ENCODE data around the gene SCRG1.

Gene SCRG1

GRCh38 chr4:173414456-173414855 is 15.5 kb upstream of the SCRG1 start (continued):
- TF ChIP-seq ARNTL (CRISPR knock-in tag; IDR thresholded peaks at IDR 0.05; ENCODE audit: borderline replicate concordance, low read depth) (no peak), ZFP3 (CRISPR knock-in tag; IDR thresholded peaks at IDR 0.05) (no peak), BACH2 (CRISPR knock-in tag; IDR thresholded peaks at IDR 0.05; ENCODE audit: borderline replicate concordance) (no peak)

DNA sequence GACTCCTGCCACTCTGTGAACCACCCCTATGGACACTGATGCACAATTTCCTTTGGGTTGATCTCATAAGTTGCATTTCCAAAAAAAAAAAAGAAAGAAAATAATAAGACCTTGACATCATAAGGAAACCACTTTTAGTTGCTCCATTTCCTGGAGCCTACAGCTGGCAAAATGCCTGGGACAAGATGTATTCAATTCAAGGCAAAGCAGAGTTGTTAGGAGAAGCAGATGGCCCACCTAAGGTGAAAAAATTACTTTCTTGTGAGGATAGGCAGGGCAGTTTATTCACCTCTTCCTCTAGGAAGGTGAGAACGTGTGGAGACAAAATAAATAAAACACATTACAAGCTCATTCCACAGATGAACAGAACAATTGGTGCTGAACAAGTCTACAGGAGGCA is 14.1 kb upstream of the SCRG1 start:
- ATAC-seq: no peak
- TF ChIP-seq GLIS3 (CRISPR knock-in tag; IDR thresholded peaks at IDR 0.05): no peak
- TF ChIP-seq PPARA (CRISPR knock-in tag; IDR thresholded peaks at IDR 0.05; ENCODE audit: borderline replicate concordance): no peak
- no peak for TF ChIP-seq ESRRG (CRISPR knock-in tag; IDR thresholded peaks at IDR 0.05)
- no peak for TF ChIP-seq TCF4 (CRISPR knock-in tag; IDR thresholded peaks at IDR 0.05; ENCODE audit: borderline replicate concordance)
- no peak for TF ChIP-seq ZNF565 (CRISPR knock-in tag; conservative IDR thresholded peaks at IDR 0.05; ENCODE audit: low read depth)
- no peak for TF ChIP-seq OSR1 (CRISPR knock-in tag; IDR thresholded peaks at IDR 0.05)
- TF ChIP-seq CREB5 (CRISPR knock-in tag; IDR thresholded peaks at IDR 0.05; ENCODE audit: low read depth): no peak
- TF ChIP-seq, protein P1, sequence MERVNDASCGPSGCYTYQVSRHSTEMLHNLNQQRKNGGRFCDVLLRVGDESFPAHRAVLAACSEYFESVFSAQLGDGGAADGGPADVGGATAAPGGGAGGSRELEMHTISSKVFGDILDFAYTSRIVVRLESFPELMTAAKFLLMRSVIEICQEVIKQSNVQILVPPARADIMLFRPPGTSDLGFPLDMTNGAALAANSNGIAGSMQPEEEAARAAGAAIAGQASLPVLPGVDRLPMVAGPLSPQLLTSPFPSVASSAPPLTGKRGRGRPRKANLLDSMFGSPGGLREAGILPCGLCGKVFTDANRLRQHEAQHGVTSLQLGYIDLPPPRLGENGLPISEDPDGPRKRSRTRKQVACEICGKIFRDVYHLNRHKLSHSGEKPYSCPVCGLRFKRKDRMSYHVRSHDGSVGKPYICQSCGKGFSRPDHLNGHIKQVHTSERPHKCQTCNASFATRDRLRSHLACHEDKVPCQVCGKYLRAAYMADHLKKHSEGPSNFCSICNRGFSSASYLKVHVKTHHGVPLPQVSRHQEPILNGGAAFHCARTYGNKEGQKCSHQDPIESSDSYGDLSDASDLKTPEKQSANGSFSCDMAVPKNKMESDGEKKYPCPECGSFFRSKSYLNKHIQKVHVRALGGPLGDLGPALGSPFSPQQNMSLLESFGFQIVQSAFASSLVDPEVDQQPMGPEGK (CRISPR knock-in tag; IDR thresholded peaks at IDR 0.05; ENCODE audit: borderline replicate concordance): no peak
- no peak for TF ChIP-seq TSHZ2 (CRISPR knock-in tag; IDR thresholded peaks at IDR 0.05)
- TF ChIP-seq ISL1 (CRISPR knock-in tag; IDR thresholded peaks at IDR 0.05): no peak
- TF ChIP-seq CSDC2 (CRISPR knock-in tag; IDR thresholded peaks at IDR 0.05): no peak
- TF ChIP-seq ARNTL (CRISPR knock-in tag; IDR thresholded peaks at IDR 0.05; ENCODE audit: borderline replicate concordance, low read depth): no peak
- no peak for TF ChIP-seq POU6F1 (CRISPR knock-in tag; IDR thresholded peaks at IDR 0.05; ENCODE audit: borderline replicate concordance, low read depth)
- no peak for TF ChIP-seq ZC3H10 (CRISPR knock-in tag; IDR thresholded peaks at IDR 0.05)
- TF ChIP-seq CSRNP3 (CRISPR knock-in tag; IDR thresholded peaks at IDR 0.05): no peak
- TF ChIP-seq ZNF70 (CRISPR knock-in tag; IDR thresholded peaks at IDR 0.05): no peak

GRCh38 chr4:173411106-173411693 is 12.3 kb upstream of the SCRG1 start:
- no peak for ATAC-seq
- TF ChIP-seq TOX (CRISPR knock-in tag; IDR thresholded peaks at IDR 0.05; ENCODE audit: borderline replicate concordance): no peak
- TF ChIP-seq TSHZ2 (CRISPR knock-in tag; IDR thresholded peaks at IDR 0.05): no peak
- TF ChIP-seq ARNTL (CRISPR knock-in tag; IDR thresholded peaks at IDR 0.05; ENCODE audit: borderline replicate concordance, low read depth): no peak
- no peak for TF ChIP-seq ESRRG (CRISPR knock-in tag; IDR thresholded peaks at IDR 0.05)
- no peak for TF ChIP-seq ZC3H10 (CRISPR knock-in tag; IDR thresholded peaks at IDR 0.05)
- no peak for TF ChIP-seq RARB (CRISPR knock-in tag; IDR thresholded peaks at IDR 0.05)
- TF ChIP-seq, protein P1 (CRISPR knock-in tag; IDR thresholded peaks at IDR 0.05; ENCODE audit: borderline replicate concordance): no peak
- no peak for TF ChIP-seq ZFP3 (CRISPR knock-in tag; IDR thresholded peaks at IDR 0.05)
- TF ChIP-seq CREB5 (CRISPR knock-in tag; IDR thresholded peaks at IDR 0.05; ENCODE audit: low read depth): no peak

All from SK-N-SH treated with all-trans-retinoic acid at 6 μM for 48 hours (cell line).